HG03558 (cell line): Measurements from ENCODE around the gene NSMF.

Source experiments
- ATAC-seq: cut with Tn5 transposase; IDR thresholded peaks from one replicate; pipeline ENCODE4 v1.9.1; 2021; ENCODE audit warnings: moderate number of reproducible peaks; ENCODE audit not compliant: unreplicated experiment; ENCODE audit errors: extremely low read depth

NSMF gene

GRCh38 chr9:137492464-137493363, 33.6 kb upstream of the NSMF start:
- no peak for ATAC-seq

- no peak for ATAC-seq
These were observed 32.8 kb upstream of the NSMF start for GRCh38 chr9:137491735-137492432.

GRCh38 chr9:137490532-137491186, 31.5 kb upstream of the NSMF start:
- no peak for ATAC-seq

- no peak for ATAC-seq
These were observed 29.8 kb upstream of the NSMF start for GRCh38 chr9:137488906-137489305.

GRCh38 chr9:137488327-137488653, 29.2 kb upstream of the NSMF start:
- no peak for ATAC-seq

- ATAC-seq = no peak
These were observed 28.6 kb upstream of the NSMF start for GRCh38 chr9:137487454-137488326.

- ATAC-seq = no peak
These were observed 27.7 kb upstream of the NSMF start for GRCh38 chr9:137486545-137487453.

- ATAC-seq = no peak
These were observed 27.0 kb upstream of the NSMF start for GRCh38 chr9:137486141-137486490.

GRCh38 chr9:137485343-137486140, 26.4 kb upstream of the NSMF start:
- no peak for ATAC-seq

GRCh38 chr9:137484551-137485315, 25.6 kb upstream of the NSMF start:
- ATAC-seq = no peak

- ATAC-seq = no peak
These were observed 23.1 kb upstream of the NSMF start for GRCh38 chr9:137482094-137482781.

- ATAC-seq = no peak
These were observed 21.9 kb upstream of the NSMF start for GRCh38 chr9:137480686-137481683.

- ATAC-seq = no peak
These were observed 21.0 kb upstream of the NSMF start for GRCh38 chr9:137479892-137480685.

GRCh38 chr9:137478962-137479861, 20.1 kb upstream of the NSMF start:
- ATAC-seq = no peak
